ENCODE data around the gene TUBA3C.

TUBA3C gene

GRCh38 chr13:19159761-19160420, 21.7 kb downstream of the TUBA3C start:
- DNase-seq (ENCODE audit: low read depth), result no peak
- H3K4me3 ChIP-seq (ENCODE audit: control insufficient read depth, low read depth, low read length), result no peak overlapping the region
- TF ChIP-seq CTCF (IDR thresholded peaks at IDR 0.05; ENCODE audit: control insufficient read depth, insufficient read depth, low read depth, low read length, missing control alignments), result no peak

GRCh38 chr13:19159181-19159580, 22.4 kb downstream of the TUBA3C start:
- H3K4me3 ChIP-seq (ENCODE audit: control insufficient read depth, low read depth, low read length), result no peak overlapping the region
- TF ChIP-seq CTCF (IDR thresholded peaks at IDR 0.05; ENCODE audit: control insufficient read depth, insufficient read depth, low read depth, low read length, missing control alignments), result no peak
- no peak for DNase-seq (ENCODE audit: low read depth)

- no peak for DNase-seq (ENCODE audit: low read depth)
- no peak overlapping the region for H3K4me3 ChIP-seq (ENCODE audit: control insufficient read depth, low read depth, low read length)
- TF ChIP-seq CTCF (IDR thresholded peaks at IDR 0.05; ENCODE audit: control insufficient read depth, insufficient read depth, low read depth, low read length, missing control alignments), result no peak
Measured at GRCh38 chr13:19158526-19159174, 23.0 kb downstream of the TUBA3C start.

- no peak for DNase-seq (ENCODE audit: low read depth)
- TF ChIP-seq CTCF (IDR thresholded peaks at IDR 0.05; ENCODE audit: control insufficient read depth, insufficient read depth, low read depth, low read length, missing control alignments), result no peak
- H3K4me3 ChIP-seq (ENCODE audit: control insufficient read depth, low read depth, low read length), result no peak overlapping the region
Measured at GRCh38 chr13:19158006-19158405, 23.6 kb downstream of the TUBA3C start.

GRCh38 chr13:19157461-19157860, 24.2 kb downstream of the TUBA3C start:
- DNase-seq (ENCODE audit: low read depth), result no peak
- TF ChIP-seq CTCF (IDR thresholded peaks at IDR 0.05; ENCODE audit: control insufficient read depth, insufficient read depth, low read depth, low read length, missing control alignments), result no peak
- H3K4me3 ChIP-seq (ENCODE audit: control insufficient read depth, low read depth, low read length), result no peak overlapping the region

GRCh38 chr13:19156013-19156825, 25.4 kb downstream of the TUBA3C start:
- no peak overlapping the region for H3K4me3 ChIP-seq (ENCODE audit: control insufficient read depth, low read depth, low read length)
- no peak for DNase-seq (ENCODE audit: low read depth)
- no peak for TF ChIP-seq CTCF (IDR thresholded peaks at IDR 0.05; ENCODE audit: control insufficient read depth, insufficient read depth, low read depth, low read length, missing control alignments)

Measured in AG09309 (cell line).